GM12874 (cell line): Measurements from ENCODE around the gene DNAL4.

Experiments
- CTCF ChIP-seq: IDR thresholded peaks from 2 replicates; pipeline ENCODE4 v1.5.1; 2011; ENCODE audit warnings: low read depth, mild to moderate bottlenecking, control low read depth, low read length, moderate library complexity; ENCODE audit not compliant: insufficient read depth

Gene DNAL4

GRCh38 chr22:38755911-38756532 is 37.9 kb downstream of the DNAL4 start, which contains the start of gene SUN2:
TSS of gene SUN2 (minus strand) at chr22:38755998. CDS start at chr22:38752628, 3,370 bp downstream.
- TF ChIP-seq CTCF, result no peak

- no peak for TF ChIP-seq CTCF
Measured at GRCh38 chr22:38755155-38755910, 38.6 kb downstream of the DNAL4 start.

DNA sequence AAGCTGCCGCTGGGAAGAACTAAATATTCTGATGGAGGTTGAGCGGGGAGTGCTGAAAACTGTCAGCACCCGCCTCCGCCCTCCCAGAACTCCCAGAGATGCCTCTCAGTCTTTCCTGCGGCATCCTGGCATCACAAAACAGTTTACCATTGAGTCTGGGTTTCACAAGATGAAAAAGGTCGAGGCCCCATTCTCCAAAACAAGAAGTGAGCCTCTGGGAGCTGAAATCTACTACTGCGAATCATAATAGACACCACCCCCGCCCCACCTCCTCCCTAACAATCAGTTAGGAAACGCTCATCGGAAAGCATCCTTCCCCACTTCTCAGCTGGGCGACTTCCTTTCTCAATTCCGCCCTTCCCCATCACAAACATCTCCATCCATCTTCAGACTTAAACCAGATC is 39.2 kb downstream of the DNAL4 start:
- no peak for TF ChIP-seq CTCF

GRCh38 chr22:38753948-38754750 is 39.8 kb downstream of the DNAL4 start:
- no peak for TF ChIP-seq CTCF

GRCh38 chr22:38751422-38752346 is 42.3 kb downstream of the DNAL4 start:
- TF ChIP-seq CTCF, result no peak

GRCh38 chr22:38751066-38751421 is 42.9 kb downstream of the DNAL4 start:
- no peak for TF ChIP-seq CTCF

GRCh38 chr22:38750638-38751037 is 43.3 kb downstream of the DNAL4 start:
- no peak for TF ChIP-seq CTCF
